HG03354 (cell line): ENCODE data around the gene TOR1AIP2.
A peak's percentile ranks its signal among the peaks of the same experiment; 100 is the strongest.
"Not testable (repeated sequence)": the region's sequence is repeated elsewhere in the genome, so short reads cannot be mapped to it uniquely, and the experiment has no call there.

Experiments
- ATAC-seq: cut with Tn5 transposase; IDR thresholded peaks from one replicate; pipeline ENCODE4 v1.9.1; 2021; ENCODE audit warnings: mild to moderate bottlenecking; ENCODE audit not compliant: unreplicated experiment, poor library complexity, severe bottlenecking

The TOR1AIP2 gene

DNA sequence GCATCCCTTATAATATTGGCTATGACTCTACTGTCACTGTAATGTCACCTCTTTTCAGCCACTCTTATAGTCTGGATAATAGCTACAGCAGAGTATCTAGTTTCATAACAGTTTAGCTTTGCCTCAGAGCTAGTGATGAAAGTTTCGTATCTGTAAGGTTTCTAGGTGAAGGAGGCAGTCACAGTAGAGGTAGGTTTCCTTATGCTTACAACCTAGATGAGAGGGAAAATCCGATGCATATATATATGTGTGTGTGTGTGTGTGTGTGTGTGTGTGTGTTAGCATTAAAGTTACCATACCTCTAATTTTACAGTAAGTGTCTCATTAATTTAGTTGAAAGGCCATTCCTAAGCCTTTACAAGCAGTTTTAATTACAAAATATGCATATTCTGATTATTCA, 2.2 kb upstream of the TOR1AIP2 start:
- ATAC-seq: no peak

DNA sequence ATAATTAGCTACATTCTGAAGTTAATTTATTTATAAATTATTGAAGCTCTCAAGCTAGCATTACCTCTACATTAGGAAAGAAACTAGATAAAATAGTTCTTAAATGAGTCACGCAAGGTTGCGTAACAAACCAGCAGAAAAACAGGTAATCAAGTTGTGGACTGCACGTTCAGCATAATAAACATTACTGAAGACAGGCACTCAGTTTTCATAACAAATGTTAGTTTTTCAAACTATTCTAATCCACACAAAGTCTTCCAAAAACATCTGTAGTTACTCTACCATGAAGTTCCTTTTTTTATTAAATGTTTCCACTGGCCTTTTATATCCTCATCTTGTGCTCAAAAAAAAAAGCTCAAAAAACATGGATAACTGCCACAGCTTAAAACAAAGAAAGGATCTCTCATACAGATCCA, 1.3 kb downstream of the TOR1AIP2 start:
- no peak for ATAC-seq

DNA sequence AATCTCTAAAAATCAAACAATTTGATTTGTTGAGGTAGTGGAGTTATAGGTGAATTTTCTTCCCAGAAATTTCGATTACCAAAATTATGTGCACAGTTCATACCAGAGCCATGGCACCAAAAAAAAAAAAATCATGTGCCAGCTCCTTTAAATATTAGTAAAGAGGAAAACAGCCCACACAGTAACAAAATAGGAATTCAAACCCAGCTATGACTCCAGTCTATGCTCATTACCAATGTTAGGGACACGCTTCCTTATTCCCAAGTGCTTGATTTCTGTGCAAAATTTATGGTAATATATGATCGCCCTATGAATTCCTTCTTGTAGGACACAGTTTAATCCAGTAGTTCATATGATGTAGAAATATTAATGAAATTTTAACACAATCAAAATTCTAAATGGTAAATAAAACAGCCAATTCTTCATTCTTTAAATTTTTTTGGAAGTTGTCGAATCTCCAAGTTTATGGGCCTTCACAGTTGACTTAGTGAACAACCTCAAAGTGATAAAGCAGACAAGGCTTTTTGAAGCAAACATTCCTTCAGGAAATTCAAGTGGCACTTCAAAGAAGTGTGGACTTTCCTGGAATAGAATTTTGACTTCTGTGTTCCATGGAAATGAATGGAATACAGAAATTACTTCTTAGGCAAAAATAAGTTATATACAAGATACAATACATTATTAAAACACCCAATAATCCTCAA, 1.9 kb downstream of the TOR1AIP2 start:
- ATAC-seq: no peak

DNA sequence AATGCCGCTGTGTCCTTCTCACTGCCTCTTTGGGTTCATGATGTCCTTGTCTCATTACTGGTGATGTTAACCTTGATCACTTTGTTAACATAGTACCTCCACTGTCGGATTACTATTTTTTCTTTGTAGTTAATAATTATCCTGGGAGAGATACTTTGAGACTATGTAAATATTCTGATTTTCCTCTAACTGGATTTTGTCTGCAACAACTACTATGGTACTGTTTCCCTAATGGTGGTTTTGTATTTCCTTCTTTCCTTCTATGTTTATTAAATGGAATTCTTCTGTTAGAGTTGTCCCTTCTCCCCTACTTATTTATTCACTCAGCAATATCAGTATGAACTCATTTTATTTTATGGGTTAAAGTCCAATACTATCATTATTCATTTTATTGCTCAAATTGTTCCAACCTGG, 4.2 kb downstream of the TOR1AIP2 start:
- ATAC-seq: no peak

DNA sequence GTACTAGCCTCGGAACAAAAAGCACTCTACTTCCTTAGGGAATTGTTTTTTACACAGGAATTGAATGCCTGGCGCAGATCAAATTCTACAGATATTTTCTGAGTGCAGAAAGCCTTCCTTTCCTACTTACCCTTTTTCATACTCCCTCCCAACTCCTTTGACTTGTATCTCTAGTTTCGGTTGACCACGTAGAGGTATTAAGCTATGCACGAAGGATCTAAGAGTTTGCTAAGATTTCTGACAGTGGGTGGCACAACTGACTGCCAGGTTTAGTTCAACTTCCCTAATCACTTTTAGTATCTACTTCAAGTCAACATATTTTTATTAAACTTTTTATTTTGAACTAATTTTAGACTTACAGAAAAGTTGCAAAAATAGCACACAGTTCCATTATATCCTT, 5.0 kb downstream of the TOR1AIP2 start:
- ATAC-seq: no peak

DNA sequence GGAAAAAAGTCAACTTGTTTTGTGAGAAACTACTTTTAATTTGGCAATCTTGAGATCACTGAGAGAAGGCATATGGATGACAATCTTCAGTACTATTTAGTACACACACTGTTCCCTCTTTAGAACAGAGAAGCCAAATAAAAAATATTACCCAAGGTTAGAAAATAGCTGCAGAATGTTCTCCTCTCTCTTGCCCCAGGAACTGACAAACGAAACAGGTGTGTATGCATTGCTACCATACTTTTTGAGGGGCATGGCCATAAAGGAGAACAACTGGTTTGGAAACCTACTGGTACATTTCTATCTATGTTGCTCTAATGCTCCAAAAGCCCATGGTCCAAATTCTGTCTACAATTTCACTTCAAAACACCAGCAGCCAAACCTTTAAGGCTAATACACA, 5.7 kb downstream of the TOR1AIP2 start:
- ATAC-seq: no peak

DNA sequence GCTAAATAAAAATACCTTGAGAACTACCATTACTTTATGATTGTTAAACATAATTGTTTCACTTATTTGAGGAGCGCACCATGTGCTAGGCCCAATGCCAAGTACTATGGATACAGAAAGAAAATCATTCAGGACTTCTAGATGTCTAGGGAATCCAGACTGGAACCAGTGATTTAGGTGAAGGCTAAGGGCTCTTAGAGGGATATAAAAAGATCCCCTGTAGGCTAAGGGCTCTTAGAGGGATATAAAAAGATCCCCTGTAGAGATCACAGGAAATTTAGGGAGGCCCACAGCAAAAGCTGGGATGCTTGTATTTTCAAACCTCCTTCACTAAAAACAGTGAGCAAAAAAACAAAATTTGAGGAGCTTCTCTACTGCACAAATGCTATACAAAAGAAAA, 6.7 kb downstream of the TOR1AIP2 start:
- ATAC-seq: no peak

DNA sequence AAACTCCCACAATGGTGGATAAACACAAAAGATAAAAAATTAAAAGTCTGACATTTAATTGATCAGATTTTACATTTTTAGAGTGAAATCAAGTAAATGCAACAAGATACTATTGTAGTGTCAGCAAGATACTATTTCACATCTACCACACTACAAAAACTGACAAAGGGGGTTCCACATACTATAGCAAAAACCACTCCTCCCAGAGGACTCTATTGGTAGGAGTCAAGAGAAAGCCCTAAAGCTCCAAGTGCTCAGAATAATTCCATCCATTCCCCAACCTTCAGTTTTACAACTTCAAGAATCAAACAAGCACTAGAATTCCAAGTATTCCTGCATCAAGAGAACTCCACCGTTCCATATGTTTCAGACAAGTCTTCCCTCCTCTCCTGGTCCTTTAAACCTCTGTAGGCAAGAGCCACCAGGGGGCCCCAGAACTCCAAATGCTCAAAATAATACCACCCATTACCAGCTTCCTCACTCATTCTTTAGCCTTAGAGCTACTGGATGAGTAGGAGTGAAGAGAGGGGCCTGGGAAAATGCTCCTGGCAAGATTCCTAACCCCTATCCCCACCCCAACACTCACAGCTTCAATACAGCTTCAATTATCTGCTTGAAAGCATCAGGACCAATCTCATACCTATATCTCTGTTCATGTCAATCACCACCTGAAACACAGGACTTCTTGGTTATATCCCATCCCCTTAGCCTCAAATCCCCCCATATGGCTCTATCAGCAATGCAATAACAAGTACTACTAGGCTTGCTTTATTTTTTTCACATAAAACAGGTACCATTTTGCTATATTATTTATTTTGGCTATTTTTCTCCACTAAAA, 9.9 kb downstream of the TOR1AIP2 start:
- ATAC-seq: peak; percentile 77

DNA sequence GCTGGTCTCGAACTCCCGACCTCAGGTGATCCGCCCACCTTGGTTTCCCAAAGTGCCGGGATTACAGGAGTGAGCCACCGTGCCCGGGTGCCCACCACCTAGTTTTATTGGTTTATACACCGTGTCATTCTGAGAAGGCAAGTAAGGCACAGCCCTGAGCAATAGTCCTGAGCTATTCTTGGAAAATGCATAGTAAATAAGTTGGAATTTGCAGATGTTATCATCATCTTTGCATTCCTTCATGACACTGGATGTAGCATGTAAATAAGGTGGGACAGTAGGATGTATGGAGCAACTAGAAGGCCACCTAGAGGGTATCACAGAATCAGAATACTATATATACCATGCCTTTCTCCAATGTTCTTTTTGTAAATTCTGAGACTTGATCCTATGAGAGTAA, 11.0 kb downstream of the TOR1AIP2 start:
- no peak for ATAC-seq

DNA sequence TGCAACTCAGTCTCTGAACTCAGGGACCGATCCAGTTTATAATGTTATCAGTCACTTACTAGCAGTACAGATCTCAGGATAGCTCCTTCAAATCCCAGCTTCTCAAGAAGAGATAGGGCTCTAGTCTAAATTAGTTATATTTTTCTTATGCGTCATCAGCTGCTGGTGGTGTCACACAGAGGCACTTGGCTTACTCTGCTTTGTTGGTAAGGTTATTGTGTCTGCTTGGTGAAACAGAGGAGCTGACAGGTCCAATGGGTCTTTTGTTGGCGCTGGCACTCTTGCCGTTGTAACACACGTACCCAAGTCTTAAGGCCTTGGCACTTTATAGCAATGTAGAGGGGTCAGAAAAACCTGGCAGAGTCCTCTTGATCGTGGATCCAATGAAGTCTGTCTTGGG, 12.2 kb downstream of the TOR1AIP2 start:
- ATAC-seq: no peak

DNA sequence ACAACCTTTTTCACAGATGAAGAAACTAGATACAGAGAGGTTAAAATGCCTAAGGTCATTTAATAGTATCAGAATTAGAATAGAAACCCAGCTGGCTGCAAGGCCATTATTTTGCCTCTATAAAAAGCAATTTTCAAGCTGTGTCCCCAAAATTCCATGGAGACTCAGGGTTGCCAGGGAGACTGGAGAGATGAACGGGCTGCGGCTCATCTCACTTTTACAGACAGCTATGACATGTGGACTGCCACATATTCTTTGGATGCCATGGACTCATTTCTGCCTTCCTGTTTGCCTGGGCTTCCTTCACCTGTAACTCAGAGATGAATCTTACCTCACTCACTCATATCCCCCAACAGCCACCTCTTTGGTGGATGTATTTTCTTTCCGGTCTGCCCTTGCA, 17.0 kb downstream of the TOR1AIP2 start:
- no peak for ATAC-seq

DNA sequence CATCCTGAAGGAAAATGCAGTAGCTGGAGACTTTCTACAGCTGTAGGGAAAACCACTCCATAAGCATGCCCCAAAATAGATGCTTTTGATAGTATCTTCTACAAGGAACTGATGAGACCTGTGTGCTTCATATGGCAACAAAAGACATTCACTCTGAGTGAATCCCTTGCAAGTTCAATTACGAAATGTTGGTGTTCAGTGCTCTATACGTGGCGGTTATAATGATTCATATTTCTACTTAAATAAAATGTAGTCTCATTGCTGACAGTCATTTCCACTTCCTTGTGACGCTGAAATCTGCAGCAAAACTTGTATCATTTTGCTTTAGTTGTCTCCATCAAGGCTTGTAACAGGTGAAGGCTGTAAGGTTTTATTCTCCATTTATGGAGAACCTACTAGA, 20.6 kb downstream of the TOR1AIP2 start:
- no peak for ATAC-seq

DNA sequence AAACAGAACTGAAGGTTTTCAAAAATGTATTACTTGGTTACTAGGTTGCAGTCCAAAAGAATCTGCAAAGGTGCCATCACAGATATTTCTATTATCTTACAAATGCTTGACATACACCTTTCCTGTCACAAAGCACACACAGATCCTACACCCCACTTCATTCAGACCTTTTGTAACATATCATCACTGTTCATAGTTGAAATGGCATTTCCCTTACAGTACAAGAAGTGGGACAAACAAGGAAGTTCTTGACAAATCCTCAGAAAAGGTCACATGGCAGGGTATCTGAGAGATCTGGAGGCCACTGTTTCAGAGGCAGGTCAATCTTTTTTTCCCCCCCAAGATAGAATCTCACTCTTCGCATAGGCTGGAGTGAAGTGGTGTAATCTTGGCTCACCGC, 21.3 kb downstream of the TOR1AIP2 start:
- ATAC-seq: no peak

DNA sequence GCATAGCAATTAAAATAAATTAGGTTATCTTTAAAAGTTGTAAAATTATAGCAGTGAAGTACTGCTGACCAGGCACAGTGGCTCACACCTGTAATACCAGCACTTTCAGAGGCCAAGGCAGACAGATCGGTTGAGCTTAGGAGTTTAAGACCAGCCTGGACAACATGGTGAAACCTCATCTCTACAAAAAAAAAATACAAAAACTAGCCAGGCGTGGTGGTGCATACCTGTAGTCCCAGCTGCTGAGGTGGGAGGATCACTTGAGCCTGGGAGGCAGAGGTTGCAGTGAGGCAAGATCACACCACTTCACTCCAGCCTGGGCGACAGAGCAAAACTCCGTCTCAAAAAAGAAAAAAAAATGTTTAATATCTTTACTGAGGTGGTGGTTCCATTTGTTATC, 21.8 kb downstream of the TOR1AIP2 start:
- not testable (repeated sequence) for ATAC-seq

DNA sequence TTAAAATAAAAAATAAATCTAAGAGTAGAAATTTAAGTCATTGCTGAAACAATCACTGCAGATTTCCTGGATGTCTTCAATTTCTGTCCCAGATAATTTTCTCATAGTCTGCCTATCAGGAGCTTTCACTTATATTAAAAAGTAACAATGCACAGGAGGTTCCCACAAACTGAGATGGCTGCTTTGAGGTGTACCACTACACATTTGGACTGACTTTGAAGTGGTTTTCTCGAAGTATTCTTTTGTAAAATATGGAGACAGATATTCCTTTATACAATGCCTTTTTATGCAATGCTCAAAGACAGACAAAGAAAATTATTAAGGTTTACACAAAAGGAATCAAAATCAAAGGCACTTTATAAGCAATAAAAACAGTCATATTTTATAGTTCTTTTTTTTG, 24.5 kb downstream of the TOR1AIP2 start:
- ATAC-seq: no peak

DNA sequence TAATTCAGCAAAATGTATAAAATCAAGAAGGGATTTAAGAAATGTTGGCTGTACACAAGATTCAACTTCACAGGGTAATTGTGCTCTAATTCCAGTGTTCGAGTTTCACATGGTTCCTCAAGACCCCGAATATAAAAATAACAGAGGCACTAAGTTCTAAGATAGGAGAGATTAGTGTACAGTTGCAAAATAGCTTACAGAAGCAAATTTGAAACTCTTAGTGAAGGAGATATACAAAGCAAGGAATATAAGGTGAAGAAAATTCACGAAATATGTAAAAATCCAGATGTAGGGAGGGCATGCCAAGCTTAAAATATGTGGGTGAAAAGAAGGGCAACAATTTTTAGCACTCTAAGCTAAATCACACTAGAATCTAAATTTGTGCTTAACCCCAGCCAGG, 29.4 kb downstream of the TOR1AIP2 start:
- ATAC-seq: no peak

DNA sequence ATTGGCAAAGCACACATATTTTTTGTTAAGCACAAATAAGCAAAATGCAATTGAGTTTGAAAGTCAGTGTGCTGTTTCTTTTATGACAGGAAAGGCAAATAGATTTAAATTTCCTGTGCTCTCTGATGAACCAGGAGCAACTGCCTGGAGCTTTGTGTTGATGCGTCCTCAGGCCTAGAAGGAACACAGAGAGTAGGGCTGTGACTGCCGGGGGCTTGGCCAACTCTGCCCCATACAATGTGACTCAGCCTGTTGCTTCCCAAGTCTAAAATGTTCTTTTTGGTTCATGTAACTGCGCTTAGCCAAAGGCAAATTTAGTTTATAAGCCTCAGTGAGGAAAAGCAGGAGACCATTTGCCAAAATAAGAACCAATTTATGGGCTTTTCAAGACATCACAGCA, 37.5 kb downstream of the TOR1AIP2 start:
- ATAC-seq: no peak

DNA sequence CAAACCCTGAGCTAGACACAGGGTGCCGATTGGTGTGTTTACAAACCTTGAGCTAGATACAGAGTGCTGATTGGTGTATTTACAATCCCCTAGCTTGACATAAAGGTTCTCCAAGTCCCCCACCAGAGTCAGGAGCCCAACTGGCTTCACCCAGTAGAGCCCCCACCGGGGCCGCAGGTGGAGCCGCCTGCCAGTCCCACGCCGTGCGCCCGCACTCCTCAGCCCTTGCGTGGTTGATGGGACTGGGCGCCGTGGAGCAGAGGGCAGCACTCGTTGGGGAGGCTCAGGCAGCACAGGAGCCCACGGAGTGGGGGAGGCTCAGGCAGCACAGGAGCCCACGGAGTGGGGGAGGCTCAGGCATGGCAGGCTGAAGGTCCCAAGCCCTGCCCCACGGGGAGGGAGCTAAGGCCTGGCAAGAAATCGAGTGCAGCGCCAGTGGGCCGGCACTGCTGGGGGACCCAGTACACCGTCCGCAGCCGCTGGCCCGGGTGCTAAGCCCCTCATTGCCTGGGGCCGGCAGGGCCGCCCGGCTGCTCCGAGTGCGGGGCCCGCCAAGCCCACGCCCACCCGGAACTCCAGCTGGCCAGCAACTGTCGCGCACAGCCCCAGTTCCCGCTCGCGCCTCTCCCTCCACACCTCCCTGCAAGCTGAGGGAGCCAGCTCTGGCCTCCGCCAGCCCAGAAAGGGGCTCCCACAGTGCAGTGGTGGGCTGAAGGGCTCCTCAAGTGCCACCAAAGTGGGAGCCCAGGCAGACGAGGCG, 40.7 kb downstream of the TOR1AIP2 start:
- ATAC-seq: not testable (repeated sequence)

DNA sequence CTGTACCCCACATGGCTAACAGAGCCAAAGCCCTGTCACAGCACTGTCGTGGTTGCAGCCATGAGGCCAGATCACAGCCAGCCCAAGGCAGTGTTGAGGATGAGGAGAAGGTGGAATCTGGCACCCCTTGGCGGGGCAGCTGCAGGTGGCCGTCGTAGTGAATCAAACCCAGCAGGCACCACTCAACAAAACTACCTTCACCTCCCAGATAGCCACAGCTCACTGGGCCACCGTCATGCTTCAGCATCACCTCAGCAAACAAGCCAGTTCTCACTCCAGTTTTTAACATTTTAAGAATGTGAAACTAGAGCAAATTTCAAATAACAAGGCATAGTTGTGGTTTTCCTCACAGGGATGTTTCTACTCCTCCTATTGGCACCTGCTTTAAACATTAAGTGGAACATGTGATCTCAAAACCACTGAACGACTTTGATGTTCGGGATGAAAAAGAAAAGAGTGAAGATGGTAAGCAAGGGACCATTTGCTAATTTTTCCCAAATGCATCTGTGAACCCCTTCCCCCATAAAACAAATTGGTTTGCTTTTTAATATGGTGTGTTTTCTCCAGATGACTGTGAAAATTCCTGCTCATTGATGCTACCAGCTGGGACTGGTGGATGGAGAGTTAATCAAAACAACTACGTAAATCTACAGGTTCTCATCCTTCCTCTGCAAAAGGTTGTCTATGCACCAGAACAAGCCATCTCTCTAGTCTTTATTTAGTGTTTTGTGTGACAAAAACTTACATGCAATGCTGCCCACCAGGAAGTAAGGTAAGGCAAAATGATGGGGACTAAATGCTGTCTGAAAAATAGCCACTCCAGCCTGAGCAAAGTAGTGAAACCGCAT, 45.5 kb downstream of the TOR1AIP2 start:
- ATAC-seq: no peak

DNA sequence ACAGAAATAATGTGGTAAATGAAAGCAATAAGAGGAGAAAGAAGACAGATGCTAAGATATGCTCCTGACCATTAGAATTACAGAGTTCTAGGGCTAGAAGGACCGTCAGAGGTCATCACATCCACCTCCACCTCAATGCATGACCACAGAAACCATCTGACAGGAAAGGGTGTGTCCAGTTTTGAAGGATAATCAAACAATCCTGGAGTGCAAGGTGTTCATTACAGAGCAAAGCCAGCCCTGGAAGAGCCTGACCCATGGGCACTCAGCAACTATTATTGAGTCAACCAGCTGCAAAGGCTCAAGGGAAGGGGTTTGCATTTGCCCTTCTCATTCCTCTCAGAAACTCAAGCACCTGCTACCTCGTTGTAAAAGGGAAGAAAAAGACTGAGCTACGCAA, 46.4 kb downstream of the TOR1AIP2 start:
- no peak for ATAC-seq
